GOT3 (cell line): ENCODE results near the gene ZG16.

Experiments
- DNase-seq: peaks from one replicate; lab custom pipeline; 2025; ENCODE audit warnings: mixed read lengths; lab: John Stamatoyannopoulos, UW

The ZG16 gene

DNA sequence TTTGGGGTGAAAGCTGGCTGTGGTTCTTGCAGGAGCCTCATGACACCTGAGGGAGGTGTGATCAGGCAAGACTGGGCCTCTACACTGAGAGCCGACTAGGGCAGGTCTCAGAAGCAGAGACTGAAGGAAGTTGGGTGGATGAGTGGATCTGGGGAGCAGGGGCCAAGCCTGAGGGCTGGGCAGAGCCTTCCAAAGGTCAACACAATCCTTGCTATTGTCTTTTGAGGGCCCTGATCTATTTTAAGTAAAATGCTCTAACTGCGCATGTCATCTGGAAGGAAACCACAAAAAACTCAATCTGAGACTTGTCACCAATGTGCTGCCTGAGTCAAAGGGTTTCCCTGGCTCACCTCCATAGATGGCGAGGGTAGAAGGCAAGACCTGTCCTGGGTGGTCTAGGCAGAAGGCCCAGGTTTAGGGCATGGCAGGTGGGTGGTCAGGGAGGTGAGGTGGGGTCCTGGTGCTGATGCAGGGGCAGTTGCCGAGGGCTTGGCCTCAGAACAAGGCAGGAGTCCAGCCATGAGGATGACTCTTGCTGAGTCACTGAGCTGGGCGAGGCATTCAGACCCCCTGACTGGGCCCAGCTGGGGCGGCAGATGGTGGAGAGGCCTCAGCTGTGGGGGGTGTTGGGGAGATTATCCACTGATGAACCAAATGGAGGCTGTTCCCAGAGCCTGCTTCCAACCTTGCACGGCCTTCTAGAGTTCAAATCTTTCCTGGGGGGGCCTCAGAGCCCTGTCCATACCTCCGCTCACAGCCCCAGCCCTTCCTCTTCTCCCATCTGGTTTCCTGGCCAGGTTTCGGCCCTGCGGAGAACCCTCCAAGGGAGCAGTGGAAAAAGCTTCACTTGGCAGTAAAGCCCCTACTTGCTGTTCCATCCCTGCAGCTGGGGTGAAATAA is 47.3 kb downstream of the ZG16 start:
- no peak for DNase-seq

DNA sequence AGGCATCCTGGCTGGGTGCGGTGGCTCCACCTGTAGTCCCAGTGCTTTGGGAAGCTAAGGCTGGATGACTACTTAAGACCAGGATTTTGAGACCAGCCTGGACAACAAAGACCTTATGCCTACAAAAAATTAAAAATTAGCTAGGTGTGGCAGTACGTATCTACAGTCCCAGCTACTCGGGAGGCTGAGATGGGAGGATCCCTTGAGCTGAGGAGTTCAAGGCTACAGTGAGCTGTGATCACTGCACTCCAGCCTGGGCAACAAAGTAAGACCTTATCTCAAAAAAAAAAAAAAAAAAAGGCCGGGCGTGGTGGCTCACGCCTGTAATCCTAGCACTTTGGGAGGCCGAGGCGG is 48.3 kb downstream of the ZG16 start:
- DNase-seq, result no peak

DNA sequence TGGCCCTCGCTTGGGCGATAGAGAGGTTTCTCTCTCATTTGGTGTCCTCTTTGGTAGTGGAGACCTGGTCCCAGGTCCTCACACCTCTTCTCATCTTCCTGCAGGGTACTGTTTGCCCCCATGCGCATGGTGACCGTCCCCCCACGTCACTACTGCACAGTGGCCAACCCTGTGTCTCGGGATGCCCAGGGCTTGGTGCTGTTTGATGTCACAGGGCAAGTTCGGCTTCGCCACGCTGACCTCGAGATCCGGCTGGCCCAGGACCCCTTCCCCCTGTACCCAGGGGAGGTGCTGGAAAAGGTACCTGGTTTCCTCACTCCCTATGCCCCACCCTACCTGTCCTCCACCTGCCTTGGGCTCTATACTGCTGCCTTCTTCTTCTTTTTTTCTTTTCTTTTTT is 52.7 kb downstream of the ZG16 start:
- no peak for DNase-seq

DNA sequence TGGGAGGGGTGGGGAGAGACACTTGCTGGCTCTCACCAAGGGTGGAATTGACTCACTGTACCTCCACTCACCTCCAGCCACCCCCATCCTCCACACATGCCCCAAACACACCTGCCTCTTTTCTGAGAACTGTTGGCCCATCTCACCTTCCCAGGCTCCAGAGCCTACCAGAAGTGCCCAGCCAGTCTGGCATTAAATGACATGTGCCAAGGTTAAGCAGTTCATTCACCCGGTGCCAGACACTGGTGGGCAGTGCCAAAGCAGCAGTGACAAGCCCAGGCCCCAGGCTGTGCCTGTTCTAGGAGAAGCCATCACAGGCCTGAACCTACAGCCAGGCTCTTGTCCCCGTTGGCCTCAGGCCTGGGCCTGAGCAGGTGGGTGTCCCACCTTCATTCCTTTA is 53.4 kb downstream of the ZG16 start:
- DNase-seq, result no peak
